Ishikawa (cell line): Measurements from ENCODE around the gene FAM20C.

Experiments
- CEBPB ChIP-seq: IDR thresholded peaks from 2 replicates; pipeline ENCODE4 v1.6.1; 2012
- CREB1 ChIP-seq: IDR thresholded peaks from 2 replicates; pipeline ENCODE4 v1.6.1; 2012; ENCODE audit warnings: low read depth
- EGR1 ChIP-seq: IDR thresholded peaks from 2 replicates; pipeline ENCODE4 v1.6.1; 2012
- EP300 ChIP-seq: IDR thresholded peaks from 2 replicates; pipeline ENCODE4 v1.6.1; 2012; ENCODE audit warnings: borderline replicate concordance
- FOXM1 ChIP-seq: IDR thresholded peaks from 2 replicates; pipeline ENCODE4 v1.6.1; 2012; ENCODE audit warnings: low read depth, borderline replicate concordance
- NFIC ChIP-seq: IDR thresholded peaks from 2 replicates; pipeline ENCODE4 v1.6.1; 2012
- RAD21 ChIP-seq: IDR thresholded peaks from 2 replicates; pipeline ENCODE4 v1.6.1; 2012; ENCODE audit warnings: low read depth
- TAF1 ChIP-seq: IDR thresholded peaks from 2 replicates; pipeline ENCODE4 v1.6.1; 2012; ENCODE audit warnings: low read depth, mild to moderate bottlenecking
- TCF12 ChIP-seq: IDR thresholded peaks from 2 replicates; pipeline ENCODE4 v1.6.1; 2012; ENCODE audit warnings: low read depth
- TEAD4 ChIP-seq: IDR thresholded peaks from 2 replicates; pipeline ENCODE4 v1.6.1; 2012
- YY1 ChIP-seq: IDR thresholded peaks from 2 replicates; pipeline ENCODE4 v1.6.1; 2012; ENCODE audit warnings: low read depth
- ZBTB7A ChIP-seq: IDR thresholded peaks from 2 replicates; pipeline ENCODE4 v1.6.1; 2012; ENCODE audit warnings: low read depth
- TF ChIP-seq, protein P1 (sequence below): IDR thresholded peaks from 2 replicates; pipeline ENCODE4 v1.6.1; 2012
- TF ChIP-seq, protein P2 (sequence below): IDR thresholded peaks from 2 replicates; pipeline ENCODE4 v1.6.1; 2012
- TF ChIP-seq, protein P3 (sequence below): IDR thresholded peaks from 2 replicates; pipeline ENCODE4 v1.6.1; 2012; ENCODE audit warnings: low read depth, mild to moderate bottlenecking

FAM20C gene

DNA sequence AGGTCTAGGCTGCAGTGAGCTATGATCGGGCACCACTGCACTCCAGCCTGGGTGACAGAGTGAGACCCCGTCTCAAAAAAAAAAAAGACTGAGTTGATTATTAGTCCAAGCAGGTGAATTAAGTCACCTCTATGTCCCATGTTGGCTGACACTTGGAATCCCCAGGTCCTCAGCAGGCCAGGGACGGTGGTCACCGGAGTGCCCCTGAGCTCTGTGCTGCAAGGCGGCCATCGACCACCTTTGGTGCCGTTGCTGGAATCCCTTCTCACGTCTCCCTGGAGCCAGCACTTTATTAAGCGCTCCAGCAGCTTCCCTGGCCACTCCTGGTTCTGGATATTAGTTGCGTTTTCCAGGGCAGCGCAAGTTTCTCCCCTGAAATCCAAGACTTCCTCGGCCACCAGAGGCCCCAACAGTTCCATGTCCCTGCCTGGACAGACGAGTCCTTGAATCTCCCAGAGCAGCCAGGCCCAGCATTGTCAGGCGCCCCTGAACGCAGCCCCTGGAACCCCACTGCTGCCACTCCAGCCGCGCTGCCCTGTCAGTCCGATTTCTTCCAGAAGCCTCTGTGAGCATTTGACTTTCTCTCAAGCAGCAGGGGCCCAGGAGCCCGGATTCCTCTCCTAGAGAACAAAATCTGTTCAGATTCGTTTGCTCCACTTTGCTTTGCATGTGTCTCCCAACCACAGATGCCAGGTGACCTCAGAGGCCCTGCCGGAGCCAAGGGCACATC is 59.2 kb downstream of the FAM20C start:
- TF ChIP-seq TCF12 = no peak
- TF ChIP-seq CREB1 = no peak
- TF ChIP-seq YY1 = no peak
- TF ChIP-seq FOXM1 = no peak
- no peak for TF ChIP-seq TEAD4

DNA sequence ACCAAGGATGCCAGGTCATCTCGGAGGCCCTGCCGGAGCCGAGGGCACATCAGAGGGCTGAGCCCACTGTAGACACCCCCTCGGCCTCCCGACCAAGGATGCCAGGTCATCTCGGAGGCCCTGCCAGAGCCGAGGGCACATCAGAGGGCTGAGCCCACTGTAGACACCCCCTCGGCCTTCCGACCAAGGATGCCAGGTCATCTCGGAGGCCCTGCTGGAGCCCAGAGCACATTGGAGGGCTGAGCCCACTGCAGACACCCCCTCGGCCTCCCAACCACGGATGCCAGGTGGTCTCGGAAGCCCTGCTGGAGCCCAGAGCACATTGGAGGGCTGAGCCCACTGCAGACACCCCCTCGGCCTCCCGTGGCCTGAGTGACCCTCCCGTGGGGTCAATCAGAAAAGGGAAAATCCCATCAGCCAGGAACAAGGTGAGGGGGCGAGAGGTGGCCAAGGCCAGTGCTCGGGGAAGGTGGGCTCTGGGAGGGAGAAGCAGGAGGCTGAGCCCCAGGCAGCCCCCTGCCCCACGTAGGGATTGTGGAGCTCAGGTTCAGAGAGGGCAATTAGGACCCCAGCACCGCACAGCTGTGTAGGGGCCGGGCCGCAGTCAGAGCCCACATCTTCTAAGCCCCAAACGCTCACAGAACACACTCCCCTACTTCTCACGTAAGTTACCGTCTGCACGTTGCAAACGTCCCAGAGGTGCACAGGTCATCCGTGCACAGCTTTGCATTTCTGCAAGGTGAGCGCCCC is 60.0 kb downstream of the FAM20C start:
- TF ChIP-seq TAF1 (no peak), EP300 (no peak), TCF12 (no peak), EGR1 (no peak), NFIC (no peak), RAD21 (no peak), ZBTB7A (no peak), YY1 (no peak), CEBPB (no peak), TEAD4 (no peak), CREB1 (no peak)
- TF ChIP-seq, protein P1, sequence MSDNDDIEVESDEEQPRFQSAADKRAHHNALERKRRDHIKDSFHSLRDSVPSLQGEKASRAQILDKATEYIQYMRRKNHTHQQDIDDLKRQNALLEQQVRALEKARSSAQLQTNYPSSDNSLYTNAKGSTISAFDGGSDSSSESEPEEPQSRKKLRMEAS = no peak
- TF ChIP-seq, protein P2, sequence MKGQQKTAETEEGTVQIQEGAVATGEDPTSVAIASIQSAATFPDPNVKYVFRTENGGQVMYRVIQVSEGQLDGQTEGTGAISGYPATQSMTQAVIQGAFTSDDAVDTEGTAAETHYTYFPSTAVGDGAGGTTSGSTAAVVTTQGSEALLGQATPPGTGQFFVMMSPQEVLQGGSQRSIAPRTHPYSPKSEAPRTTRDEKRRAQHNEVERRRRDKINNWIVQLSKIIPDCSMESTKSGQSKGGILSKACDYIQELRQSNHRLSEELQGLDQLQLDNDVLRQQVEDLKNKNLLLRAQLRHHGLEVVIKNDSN = no peak
- TF ChIP-seq, protein P3, sequence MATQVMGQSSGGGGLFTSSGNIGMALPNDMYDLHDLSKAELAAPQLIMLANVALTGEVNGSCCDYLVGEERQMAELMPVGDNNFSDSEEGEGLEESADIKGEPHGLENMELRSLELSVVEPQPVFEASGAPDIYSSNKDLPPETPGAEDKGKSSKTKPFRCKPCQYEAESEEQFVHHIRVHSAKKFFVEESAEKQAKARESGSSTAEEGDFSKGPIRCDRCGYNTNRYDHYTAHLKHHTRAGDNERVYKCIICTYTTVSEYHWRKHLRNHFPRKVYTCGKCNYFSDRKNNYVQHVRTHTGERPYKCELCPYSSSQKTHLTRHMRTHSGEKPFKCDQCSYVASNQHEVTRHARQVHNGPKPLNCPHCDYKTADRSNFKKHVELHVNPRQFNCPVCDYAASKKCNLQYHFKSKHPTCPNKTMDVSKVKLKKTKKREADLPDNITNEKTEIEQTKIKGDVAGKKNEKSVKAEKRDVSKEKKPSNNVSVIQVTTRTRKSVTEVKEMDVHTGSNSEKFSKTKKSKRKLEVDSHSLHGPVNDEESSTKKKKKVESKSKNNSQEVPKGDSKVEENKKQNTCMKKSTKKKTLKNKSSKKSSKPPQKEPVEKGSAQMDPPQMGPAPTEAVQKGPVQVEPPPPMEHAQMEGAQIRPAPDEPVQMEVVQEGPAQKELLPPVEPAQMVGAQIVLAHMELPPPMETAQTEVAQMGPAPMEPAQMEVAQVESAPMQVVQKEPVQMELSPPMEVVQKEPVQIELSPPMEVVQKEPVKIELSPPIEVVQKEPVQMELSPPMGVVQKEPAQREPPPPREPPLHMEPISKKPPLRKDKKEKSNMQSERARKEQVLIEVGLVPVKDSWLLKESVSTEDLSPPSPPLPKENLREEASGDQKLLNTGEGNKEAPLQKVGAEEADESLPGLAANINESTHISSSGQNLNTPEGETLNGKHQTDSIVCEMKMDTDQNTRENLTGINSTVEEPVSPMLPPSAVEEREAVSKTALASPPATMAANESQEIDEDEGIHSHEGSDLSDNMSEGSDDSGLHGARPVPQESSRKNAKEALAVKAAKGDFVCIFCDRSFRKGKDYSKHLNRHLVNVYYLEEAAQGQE = no peak

DNA sequence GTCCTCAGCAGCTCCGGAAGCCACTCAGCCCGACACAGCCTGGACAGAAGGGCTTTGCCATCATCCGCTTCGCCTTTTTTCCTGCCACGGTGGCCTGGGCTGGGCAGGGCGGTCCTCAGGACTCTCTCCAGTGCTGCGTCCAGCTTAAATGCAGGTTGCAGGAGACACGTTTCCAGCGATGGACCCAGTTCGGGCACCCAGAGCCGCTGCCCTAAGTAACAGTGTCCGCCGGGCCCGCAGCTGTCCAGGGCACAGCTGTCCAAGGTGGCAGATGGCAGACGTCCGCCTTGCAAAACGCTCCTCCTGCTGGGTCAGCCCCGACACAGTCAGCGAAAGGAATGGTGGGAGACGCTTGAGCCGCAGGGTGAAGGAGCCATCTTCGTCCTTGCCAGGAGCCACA is 60.6 kb downstream of the FAM20C start:
- TF ChIP-seq, protein P3 = no peak
- TF ChIP-seq RAD21 (no peak), CREB1 (no peak), NFIC (no peak), EP300 (no peak), CEBPB (no peak), YY1 (no peak), TEAD4 (no peak), TAF1 (no peak), FOXM1 (no peak), TCF12 (no peak), EGR1 (no peak), ZBTB7A (no peak)
- TF ChIP-seq, protein P2 = no peak
- TF ChIP-seq, protein P1 = no peak

DNA sequence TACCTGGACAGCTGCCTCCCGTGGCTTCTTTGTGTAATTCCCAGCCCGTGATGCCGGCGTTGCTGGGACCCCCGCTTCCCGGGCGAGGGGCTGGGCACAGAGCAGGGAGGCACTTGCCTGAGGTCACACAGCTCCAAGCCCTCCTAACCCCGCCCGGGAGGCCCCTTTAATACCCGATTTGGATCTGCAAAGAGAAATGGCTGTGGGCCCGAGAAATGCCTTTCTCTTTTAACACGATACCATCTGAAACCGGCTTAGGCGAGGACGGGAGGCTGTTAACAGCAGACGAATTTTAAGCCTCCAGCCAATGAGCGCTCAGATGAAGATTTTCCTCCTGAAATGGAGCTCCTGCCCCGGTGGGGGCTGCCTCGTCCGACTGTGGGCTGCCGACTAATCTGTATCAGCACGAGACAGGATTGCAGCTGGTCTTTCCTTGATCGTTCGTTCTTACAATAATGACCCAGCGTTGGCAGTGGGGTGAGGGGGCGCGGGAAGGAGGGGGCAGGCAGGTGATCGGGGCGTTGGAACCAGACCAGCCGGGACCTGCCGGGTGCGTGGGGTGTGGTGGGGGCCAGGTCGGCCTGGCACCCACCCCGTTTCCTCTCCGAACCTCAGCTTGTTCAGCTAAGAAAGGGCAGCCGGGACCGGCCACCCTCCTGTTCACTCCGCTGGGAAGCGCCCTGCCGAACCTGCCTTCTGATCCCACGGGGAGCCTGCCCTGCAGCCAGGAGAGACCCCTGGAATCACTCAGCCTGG is 61.4 kb downstream of the FAM20C start:
- TF ChIP-seq YY1 (no peak), NFIC (no peak), RAD21 (no peak), TEAD4 (no peak), TCF12 (no peak), TAF1 (no peak), CREB1 (no peak), ZBTB7A (no peak), FOXM1 (no peak), EP300 (no peak), CEBPB (no peak), EGR1 (no peak)
- TF ChIP-seq, protein P2 = no peak
- TF ChIP-seq, protein P3 = no peak
- TF ChIP-seq, protein P1 = no peak
